ENCODE results near the gene SMAD6. TPM values are rescaled to one million over a fixed set of nuclear protein-coding genes. Genes with fewer than 3 reads are reported as not detected.
A peak's percentile ranks its signal among the peaks of the same experiment; 100 is the strongest.

Gene SMAD6
- total and polyA plus RNA-seq, 9 of the 15 experiments (the other 6 are each of a cell fraction or from before 2014, with no cell fraction given) = 0.10 to 15.5 (median 3.7) TPM

DNA sequence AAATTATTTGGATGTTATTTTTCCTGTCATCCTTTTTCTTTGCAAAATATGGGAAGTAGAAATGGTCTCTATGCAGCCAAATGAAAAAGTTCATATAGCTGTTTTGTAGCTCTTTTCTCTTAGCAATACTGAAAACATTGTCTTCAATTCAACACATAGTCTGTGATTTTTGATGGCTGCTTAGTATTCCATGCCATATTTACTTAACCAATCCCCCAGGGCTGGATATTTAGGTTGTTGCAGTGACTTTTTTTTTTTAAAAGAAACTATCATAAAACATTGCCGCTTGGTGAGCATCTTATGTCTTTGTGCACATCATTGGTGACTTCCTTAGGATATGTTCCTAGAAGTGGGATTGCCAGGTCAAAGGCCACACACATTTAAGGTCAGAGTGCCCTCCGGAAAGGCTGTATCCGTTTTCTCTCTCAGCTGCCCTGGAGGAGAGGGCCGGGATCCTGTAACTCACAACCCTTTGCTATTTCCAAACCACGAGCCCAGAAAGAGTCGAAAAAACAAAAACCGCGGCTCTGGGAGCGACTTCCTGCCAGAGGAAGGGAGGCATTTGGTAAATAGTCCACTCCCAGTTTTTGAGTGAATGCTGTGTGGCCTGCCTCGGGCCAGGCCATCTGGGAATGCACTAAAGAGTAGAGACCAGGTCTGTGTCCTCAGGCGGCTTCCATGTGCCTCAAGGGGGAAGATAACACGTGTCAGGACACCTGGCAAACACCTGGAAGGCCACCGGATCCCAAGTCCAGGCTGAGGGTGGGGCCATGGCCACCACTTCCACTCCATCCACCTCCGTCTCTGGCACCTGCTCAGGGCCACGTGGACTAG is 41.9 kb downstream of the SMAD6 start (continued):
- TF ChIP-seq, protein P1, sequence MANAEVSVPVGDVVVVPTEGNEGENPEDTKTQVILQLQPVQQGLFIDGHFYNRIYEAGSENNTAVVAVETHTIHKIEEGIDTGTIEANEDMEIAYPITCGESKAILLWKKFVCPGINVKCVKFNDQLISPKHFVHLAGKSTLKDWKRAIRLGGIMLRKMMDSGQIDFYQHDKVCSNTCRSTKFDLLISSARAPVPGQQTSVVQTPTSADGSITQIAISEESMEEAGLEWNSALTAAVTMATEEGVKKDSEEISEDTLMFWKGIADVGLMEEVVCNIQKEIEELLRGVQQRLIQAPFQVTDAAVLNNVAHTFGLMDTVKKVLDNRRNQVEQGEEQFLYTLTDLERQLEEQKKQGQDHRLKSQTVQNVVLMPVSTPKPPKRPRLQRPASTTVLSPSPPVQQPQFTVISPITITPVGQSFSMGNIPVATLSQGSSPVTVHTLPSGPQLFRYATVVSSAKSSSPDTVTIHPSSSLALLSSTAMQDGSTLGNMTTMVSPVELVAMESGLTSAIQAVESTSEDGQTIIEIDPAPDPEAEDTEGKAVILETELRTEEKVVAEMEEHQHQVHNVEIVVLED (CRISPR knock-in tag; IDR thresholded peaks at IDR 0.05) = no peak
- TF ChIP-seq PRPF4 (IDR thresholded peaks at IDR 0.05; ENCODE audit: insufficient read depth, low read depth, low read length, poor library complexity, severe bottlenecking) (no peak), ZNF146 (CRISPR knock-in tag; IDR thresholded peaks at IDR 0.05; ENCODE audit: unreplicated experiment) (peak; percentile 48), ZFX (CRISPR knock-in tag; IDR thresholded peaks at IDR 0.05) (no peak)
- TF ChIP-seq, protein P2, sequence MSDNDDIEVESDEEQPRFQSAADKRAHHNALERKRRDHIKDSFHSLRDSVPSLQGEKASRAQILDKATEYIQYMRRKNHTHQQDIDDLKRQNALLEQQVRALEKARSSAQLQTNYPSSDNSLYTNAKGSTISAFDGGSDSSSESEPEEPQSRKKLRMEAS (CRISPR knock-in tag; IDR thresholded peaks at IDR 0.05) = peak; percentile 20; the same call in 1 of the 2 replicates
- TF ChIP-seq, protein P3, sequence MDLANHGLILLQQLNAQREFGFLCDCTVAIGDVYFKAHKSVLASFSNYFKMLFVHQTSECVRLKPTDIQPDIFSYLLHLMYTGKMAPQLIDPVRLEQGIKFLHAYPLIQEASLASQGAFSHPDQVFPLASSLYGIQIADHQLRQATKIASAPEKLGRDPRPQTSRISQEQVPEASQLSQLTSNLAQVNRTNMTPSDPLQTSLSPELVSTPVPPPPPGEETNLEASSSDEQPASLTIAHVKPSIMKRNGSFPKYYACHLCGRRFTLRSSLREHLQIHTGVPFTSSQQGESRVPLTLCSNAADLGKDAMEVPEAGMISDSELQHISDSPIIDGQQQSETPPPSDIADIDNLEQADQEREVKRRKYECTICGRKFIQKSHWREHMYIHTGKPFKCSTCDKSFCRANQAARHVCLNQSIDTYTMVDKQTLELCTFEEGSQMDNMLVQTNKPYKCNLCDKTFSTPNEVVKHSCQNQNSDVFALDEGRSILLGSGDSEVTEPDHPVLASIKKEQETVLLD (IDR thresholded peaks at IDR 0.05) = no peak

Measured in K562 (cell line).